PC-9 (cell line): ENCODE measurements around the gene ADH5.
"Not testable (repeated sequence)": the region's sequence is repeated elsewhere in the genome, so short reads cannot be mapped to it uniquely, and the experiment has no call there.

Experiments
- CTCF ChIP-seq: fragments of 200-600 bp; sonication (generic); conservative IDR thresholded peaks from 2 replicates; pipeline ENCODE4 v1.6.1; 2017; ENCODE audit warnings: mixed run types, antibody characterized with exemption, mild to moderate bottlenecking, moderate library complexity
- EZH2 ChIP-seq: fragments of 200-600 bp; sonication (generic); IDR thresholded peaks from 2 replicates; pipeline ENCODE4 v1.8.0; 2017; ENCODE audit warnings: antibody characterized with exemption, low read depth

DNA sequence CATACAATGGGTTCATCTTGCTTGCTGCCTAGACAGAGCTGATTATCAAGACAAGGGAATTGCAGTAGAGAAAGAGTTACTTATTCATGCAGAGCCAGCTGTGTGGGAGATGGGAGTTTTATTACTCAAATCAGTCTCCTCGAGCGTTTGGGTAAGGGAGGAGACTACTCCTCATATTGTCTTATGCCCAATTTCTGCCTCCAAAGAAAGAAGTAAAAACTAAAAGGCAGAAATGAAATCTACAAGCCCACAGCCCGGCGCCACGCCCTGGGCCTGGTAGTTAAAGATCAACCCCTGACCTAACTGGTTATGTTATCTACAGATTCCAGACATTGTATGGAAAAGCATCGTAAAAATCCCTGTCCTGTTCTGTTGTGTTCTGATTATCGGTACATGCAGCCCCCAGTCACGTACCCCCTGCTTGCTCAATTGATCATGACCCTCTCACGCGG lies 64.8 kb downstream of the ADH5 start:
- not testable (repeated sequence) for TF ChIP-seq CTCF, EZH2
